DOHH2 (cell line): ENCODE results near the gene SORT1.

Experiments
- H3F3A ChIP-seq: fragments of 200-600 bp; sonication (generic), shearing (Covaris generic); 2 replicates; pipeline ENCODE4 v1.6.0; 2016; ENCODE audit warnings: antibody characterized with exemption, mild to moderate bottlenecking; ENCODE audit not compliant: control insufficient read depth, insufficient read depth
- H3K27ac ChIP-seq: fragments of 200-600 bp; sonication (generic); 2 replicates; pipeline ENCODE4 v1.5.1; 2014; ENCODE audit warnings: low read depth, mild to moderate bottlenecking, low read length, moderate library complexity
- H3K27me3 ChIP-seq: fragments of 200-600 bp; sonication (generic); 2 replicates; pipeline ENCODE4 v1.6.1; 2014; ENCODE audit warnings: mild to moderate bottlenecking, low read length, mixed read lengths; ENCODE audit not compliant: control insufficient read depth
- H3K36me3 ChIP-seq: fragments of 200-600 bp; sonication (generic); 2 replicates; pipeline ENCODE4 v1.6.1; 2014; ENCODE audit warnings: mild to moderate bottlenecking, low read length, moderate library complexity, mixed read lengths; ENCODE audit not compliant: control insufficient read depth
- H3K4me1 ChIP-seq: fragments of 200-600 bp; sonication (generic); 2 replicates; pipeline ENCODE4 v1.6.1; 2014; ENCODE audit warnings: mild to moderate bottlenecking, low read length, mixed read lengths; ENCODE audit not compliant: control insufficient read depth
- H3K4me2 ChIP-seq: fragments of 200-600 bp; sonication (generic); 2 replicates; pipeline ENCODE4 v1.6.0; 2014; ENCODE audit warnings: mild to moderate bottlenecking, low read length, moderate library complexity
- H3K4me3 ChIP-seq: fragments of 200-600 bp; sonication (generic); 2 replicates; pipeline ENCODE4 v1.5.1; 2014; ENCODE audit warnings: mild to moderate bottlenecking, low read length, mixed read lengths
- H3K79me2 ChIP-seq: fragments of 200-600 bp; sonication (generic); 2 replicates; pipeline ENCODE4 v1.6.1; 2014; ENCODE audit warnings: mild to moderate bottlenecking, low read length, mixed read lengths; ENCODE audit not compliant: control insufficient read depth
- H3K9me2 ChIP-seq: fragments of 200-600 bp; sonication (generic); replicated peaks from 2 replicates; pipeline ENCODE4 v1.6.1; 2014; ENCODE audit warnings: mild to moderate bottlenecking, low read length, mixed read lengths; ENCODE audit not compliant: control insufficient read depth
- H3K9me3 ChIP-seq: fragments of 200-600 bp; sonication (generic); 2 replicates; pipeline ENCODE4 v1.6.1; 2014; ENCODE audit warnings: antibody characterized with exemption, low read length, mixed read lengths; ENCODE audit not compliant: control insufficient read depth, insufficient read depth
- H4K20me1 ChIP-seq: fragments of 200-600 bp; sonication (generic); 2 replicates; pipeline ENCODE4 v1.6.0; 2014; ENCODE audit warnings: low read depth, mild to moderate bottlenecking, antibody characterized with exemption, low read length, moderate library complexity; ENCODE audit not compliant: control insufficient read depth, insufficient read depth
- CTCF ChIP-seq: fragments of 200-600 bp; sonication (generic); IDR thresholded peaks from one replicate; pipeline ENCODE4 v1.5.1; 2014; ENCODE audit warnings: antibody characterized with exemption, mild to moderate bottlenecking, low read depth, low read length; ENCODE audit not compliant: poor library complexity, severe bottlenecking
- EZH2phosphoT487 ChIP-seq: fragments of 200-600 bp; sonication (generic); IDR thresholded peaks from 2 replicates; pipeline ENCODE4 v1.6.1; 2017; ENCODE audit warnings: borderline replicate concordance, mild to moderate bottlenecking, antibody characterized with exemption, low read length, moderate library complexity, mixed read lengths

The SORT1 gene

GRCh38 chr1:109347511-109347910 is 50.2 kb downstream of the SORT1 start:
- Histone ChIP-seq H3K36me3 (no peaks in the 10 kb centered on the region), H3K9me3 (no peaks in the 10 kb centered on the region), H3K4me3 (no peak overlapping the region), H3K4me1 (no peaks in the 10 kb centered on the region), H3K27ac (no peak overlapping the region), H3K9me2 (no peaks in the 10 kb centered on the region), H3K4me2 (no peak overlapping the region), H3K27me3 (no peaks in the 10 kb centered on the region), H3K79me2 (no peaks in the 10 kb centered on the region), H4K20me1 (no peaks in the 10 kb centered on the region), H3F3A (no peaks in the 10 kb centered on the region)
- TF ChIP-seq CTCF (no peak), EZH2phosphoT487 (no peak)

GRCh38 chr1:109341944-109342930 is 55.5 kb downstream of the SORT1 start:
- peaks cover 16% of the 10 kb centered on the region; the same call in 1 of the 2 replicates for H3K36me3 ChIP-seq
- no peaks in the 10 kb centered on the region for H3K4me1 ChIP-seq
- no peaks in the 10 kb centered on the region for H3K27me3 ChIP-seq
- H3K27ac ChIP-seq, result no peak overlapping the region
- H4K20me1 ChIP-seq, result no peaks in the 10 kb centered on the region
- H3K9me2 ChIP-seq, result no peaks in the 10 kb centered on the region
- no peak for TF ChIP-seq CTCF
- TF ChIP-seq EZH2phosphoT487, result no peak
- H3K4me2 ChIP-seq, result no peak overlapping the region
- no peaks in the 10 kb centered on the region for H3K9me3 ChIP-seq
- no peak overlapping the region for H3K4me3 ChIP-seq
- no peaks in the 10 kb centered on the region for H3K79me2 ChIP-seq
- no peaks in the 10 kb centered on the region for H3F3A ChIP-seq

GRCh38 chr1:109338608-109339007 is 59.1 kb downstream of the SORT1 start:
- Histone ChIP-seq H3K9me3 (no peaks in the 10 kb centered on the region), H3K4me3 (no peak overlapping the region), H3K27me3 (no peaks in the 10 kb centered on the region), H3K9me2 (no peaks in the 10 kb centered on the region), H3K36me3 (peaks cover 19% of the 10 kb centered on the region; the same call in 1 of the 2 replicates), H4K20me1 (no peaks in the 10 kb centered on the region), H3K79me2 (no peaks in the 10 kb centered on the region), H3F3A (no peaks in the 10 kb centered on the region), H3K4me2 (no peak overlapping the region), H3K27ac (no peak overlapping the region), H3K4me1 (no peaks in the 10 kb centered on the region)
- no peak for TF ChIP-seq CTCF
- TF ChIP-seq EZH2phosphoT487, result no peak
